Stimulated activated CD4-positive, alpha-beta T cell treated with anti-CD3 and anti-CD28 coated beads, TNF-alpha, amount 100 ng/mL, for 4 hours (primary cell): ENCODE results near the gene SLC35B4.
"Not testable (repeated sequence)": the region's sequence is repeated elsewhere in the genome, so short reads cannot be mapped to it uniquely, and the experiment has no call there.

Experiments
- DNase-seq, 3 experiments: peaks; one replicate each; pipeline ENCODE4 v3.0.0-alpha.2; 2020; ENCODE audit warnings: low read depth in 3 of 3

Gene SLC35B4

GRCh38 chr7:134331393-134331792, 14.7 kb upstream of the SLC35B4 start:
- DNase-seq, result no peak

- no peak for DNase-seq
These were observed 14.2 kb upstream of the SLC35B4 start for GRCh38 chr7:134330974-134331373.

GRCh38 chr7:134329614-134330346, 13.1 kb upstream of the SLC35B4 start:
- DNase-seq, result no peak

GRCh38 chr7:134328900-134329299, 12.2 kb upstream of the SLC35B4 start:
- no peak for DNase-seq

DNA sequence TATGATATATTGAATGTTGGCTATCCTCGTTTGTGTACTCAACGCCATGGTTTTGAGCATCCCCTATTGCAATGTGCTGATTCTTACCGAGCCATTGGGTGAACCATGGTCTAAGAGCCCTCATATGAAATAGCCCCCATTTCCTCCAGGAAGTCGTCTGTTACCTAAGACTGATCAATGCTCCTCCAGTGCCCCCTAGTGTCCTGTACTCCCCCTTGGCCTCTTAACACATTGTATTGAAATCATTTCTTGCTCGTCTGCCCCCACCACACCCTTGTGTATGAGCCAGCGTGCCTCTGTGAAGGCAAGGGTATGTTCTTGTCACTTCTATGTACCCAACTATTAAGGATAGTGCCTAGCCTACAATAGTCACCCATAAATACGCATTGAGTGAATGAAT, 11.2 kb upstream of the SLC35B4 start:
- peak; percentile 3 to 19 (median 17) for DNase-seq

DNA sequence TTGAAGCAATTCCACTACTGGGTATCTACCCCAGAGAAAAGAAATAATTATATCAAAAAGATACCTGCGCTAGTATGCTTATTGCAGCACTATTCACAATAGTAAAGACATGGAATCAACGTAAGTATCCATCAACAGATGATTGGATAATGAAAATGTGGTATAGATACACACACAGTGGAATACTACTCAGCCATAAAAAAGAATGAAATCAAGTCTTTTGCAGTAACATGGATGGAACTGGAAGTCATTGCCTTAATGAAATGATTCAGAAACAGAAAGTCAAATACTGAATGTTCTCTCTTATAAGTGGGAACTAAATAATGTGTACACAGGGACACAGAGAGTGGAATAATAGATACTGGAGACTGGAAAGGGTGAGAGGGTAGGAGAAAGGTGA, 7.4 kb upstream of the SLC35B4 start:
- no peak for DNase-seq

GRCh38 chr7:134320201-134320600, 3.5 kb upstream of the SLC35B4 start:
- DNase-seq, result no peak

GRCh38 chr7:134318443-134318842, 1.7 kb upstream of the SLC35B4 start:
- no peak for DNase-seq

DNA sequence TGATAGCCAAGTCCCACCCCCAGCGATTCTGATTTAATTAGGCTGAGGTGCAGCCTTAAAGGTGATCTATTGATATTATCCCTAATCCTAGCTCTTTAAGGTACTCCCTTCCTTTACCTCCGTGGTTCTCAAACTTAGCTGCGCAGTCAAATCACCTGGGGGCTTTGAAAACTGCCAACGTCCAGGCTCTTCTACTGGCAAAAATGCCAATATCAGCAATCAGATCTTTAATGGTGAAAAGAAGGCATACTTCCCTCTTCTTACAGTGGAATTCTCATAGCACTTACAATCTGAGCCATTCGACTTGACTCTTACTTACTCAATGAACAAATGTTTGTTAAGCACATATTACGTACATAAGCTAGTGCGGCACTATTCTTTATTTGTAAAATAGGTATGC, 704 bp upstream of the SLC35B4 start:
- DNase-seq, result no peak

DNA sequence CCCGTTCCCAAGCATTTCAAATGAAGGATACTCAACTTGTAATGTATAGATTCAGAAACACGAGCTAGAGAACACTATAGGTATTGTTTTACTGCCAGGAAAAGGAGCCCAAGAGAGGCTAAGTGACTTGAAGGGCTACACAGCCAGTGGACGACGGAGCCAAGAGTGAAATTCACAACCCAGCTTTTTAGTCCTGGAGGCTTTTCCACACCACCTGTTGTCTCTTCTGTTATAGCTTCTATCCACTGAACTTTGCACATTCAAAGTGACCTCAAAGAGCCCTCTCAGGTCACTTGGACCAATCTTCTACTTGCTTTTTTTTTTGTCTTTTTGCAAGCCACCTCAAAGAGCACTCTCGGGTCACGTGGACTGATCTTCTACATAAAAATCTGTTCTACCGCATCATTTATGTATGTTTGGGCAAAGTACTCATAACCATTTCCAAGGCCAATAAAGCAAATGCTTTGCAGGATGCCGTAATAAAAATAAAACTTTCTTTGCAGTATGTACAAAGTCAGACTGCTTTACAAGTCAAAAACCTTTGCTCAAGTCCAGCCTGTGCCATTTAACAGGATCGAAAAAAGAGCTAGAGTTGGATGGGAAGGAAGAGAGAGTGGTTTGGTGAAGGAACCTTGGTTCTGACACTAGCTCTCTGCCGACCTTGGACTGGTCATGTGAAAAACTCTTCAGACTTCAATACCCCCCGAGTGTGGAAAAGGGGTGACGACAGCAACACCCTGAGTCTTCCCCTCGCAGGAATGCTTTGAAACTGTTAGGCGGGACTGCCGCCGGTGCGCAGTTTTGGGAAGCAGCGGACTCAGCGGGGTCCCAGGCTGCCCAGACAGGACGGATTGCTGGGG, 821 bp downstream of the SLC35B4 start:
- no peak for DNase-seq

GRCh38 chr7:134313543-134313942, 3.2 kb downstream of the SLC35B4 start:
- DNase-seq, result no peak

- DNase-seq, result no peak
These were observed 4.0 kb downstream of the SLC35B4 start for GRCh38 chr7:134312717-134313116.

- no peak for DNase-seq
These were observed 4.9 kb downstream of the SLC35B4 start for GRCh38 chr7:134311807-134312206.

- DNase-seq, result no peak
These were observed 8.2 kb downstream of the SLC35B4 start for GRCh38 chr7:134308548-134308947.

DNA sequence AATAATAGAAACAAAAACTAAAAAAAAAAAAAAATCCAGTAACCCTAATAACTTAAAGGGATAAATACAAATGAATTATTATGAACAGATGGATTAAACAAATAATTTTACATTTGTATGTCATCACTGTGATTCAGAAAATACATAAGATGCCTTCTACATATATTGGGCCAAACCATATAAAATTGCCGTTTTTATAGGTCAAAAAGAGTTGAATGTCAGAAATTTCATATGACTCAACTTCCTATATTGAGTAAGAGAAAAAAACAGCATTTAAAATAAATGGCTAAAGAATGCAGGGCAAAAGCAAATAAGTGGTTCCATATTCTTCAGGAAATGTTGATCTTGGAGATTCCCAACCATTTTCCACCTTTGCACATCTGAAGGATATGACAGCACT, 9.4 kb downstream of the SLC35B4 start:
- DNase-seq, result no peak

GRCh38 chr7:134302120-134302519, 14.6 kb downstream of the SLC35B4 start:
- no peak for DNase-seq

DNA sequence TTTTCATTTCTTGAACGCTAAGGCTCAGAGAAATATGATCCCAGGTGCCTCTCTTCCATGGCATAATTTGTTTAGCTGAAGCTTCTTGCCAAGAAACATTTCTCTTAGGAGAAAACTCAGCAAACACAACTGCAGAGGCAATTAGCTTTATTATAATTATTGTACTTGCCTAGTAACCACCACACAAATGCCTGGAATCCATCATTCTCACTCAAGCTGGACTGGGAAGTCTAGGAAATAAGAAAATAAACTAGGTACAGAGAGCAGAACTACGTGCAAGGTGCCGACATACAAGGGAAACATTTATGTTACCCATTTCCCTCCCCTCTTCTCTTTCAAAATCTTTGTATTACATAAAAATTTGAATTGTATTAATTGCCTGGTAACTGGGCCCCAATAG, 15.1 kb downstream of the SLC35B4 start:
- no peak for DNase-seq

GRCh38 chr7:134300988-134301387, 15.7 kb downstream of the SLC35B4 start:
- DNase-seq, result no peak

DNA sequence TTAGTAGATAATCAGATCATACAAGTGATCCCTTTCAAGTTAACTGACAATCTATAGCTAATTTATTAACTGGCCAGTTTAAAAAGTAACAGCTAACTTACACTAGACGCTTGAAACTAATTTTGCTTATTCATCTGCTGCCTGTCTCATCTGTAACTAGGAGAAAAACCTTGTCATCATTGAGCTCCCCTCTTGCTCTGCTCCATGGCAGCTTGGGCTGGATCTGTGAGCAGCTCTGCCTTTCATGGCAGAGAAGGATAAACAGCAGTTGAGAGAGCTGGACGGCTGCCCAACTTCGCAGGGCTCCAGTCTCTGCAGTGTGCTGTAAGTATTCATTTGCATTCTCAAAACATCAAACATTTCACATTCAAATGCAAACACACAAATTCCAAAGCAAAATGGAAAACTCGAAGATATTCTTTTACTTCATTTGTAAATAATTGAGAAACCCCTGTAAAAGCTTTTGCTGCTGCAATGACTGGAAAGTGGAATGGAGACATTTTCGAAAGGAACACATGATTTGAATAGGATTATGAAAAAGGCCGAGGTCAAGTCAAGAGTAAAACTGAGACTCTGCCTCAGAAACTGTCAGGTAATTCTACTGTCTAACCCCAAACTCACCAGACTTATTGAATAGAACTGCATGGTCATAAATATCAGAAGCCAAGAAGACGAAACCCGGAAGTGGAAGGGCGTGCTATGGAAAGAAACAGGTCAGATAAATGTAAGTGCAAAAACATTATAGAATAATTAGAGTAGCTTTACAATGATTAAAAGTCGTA, 17.6 kb downstream of the SLC35B4 start:
- DNase-seq, result no peak

DNA sequence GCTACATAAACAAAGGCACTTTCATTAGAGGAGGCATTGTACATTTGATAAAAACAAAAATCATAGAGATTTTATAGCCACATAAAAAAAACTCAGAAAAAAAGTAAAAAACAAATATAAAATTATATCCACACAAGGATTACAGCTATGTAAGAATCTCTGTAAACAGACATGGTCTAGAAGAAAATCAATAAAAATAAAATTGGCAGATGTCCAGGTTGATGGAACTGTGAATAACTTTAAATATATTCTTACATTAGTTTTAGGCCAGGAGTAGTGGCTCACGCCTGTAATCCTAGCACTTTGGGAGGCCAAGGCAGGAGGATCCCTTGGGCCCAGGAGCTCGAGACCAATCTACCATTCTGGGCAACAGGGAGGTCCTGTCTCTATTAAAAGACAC, 19.2 kb downstream of the SLC35B4 start:
- DNase-seq, result no peak

- not testable (repeated sequence) for DNase-seq
These were observed 20.7 kb downstream of the SLC35B4 start for GRCh38 chr7:134295982-134296381.

DNA sequence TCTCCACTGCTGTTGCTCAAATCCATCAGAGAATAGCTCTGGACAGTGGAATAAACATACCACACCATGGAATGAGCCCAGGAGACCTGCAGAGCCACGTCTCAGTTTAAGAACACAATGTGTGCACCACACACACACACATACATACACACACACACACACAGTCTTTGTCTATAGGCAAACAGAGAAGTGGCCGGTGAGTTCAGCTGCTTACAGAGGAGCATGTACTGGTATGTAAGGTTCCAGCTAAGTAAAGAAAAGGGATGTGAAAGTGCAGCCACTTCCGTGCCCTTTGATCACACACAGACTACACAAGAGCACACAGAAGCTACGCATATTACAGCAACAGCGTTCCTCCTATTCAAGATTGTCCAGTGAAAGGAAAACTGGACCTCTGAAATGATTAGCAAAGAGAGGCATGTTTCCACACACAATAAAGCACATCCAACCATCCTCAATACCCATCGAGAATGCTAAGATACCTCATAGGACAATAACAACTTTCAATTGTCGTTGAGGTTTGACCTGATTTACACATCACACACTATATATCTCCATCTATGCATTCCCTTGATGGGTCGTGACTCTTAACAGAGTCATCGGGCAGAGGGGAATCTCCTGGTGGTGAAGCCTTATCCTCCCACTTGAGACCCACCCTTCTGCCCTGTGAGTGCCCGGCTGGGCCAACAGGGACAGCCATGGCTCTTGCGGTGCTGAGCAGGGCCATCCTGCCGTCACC, 23.6 kb downstream of the SLC35B4 start:
- no peak for DNase-seq
